NT2/D1 (cell line): ENCODE measurements around the gene SETD6.

Source experiments
- SUZ12 ChIP-seq: IDR thresholded peaks from 2 replicates; pipeline ENCODE4 v1.6.1; 2011; ENCODE audit not compliant: insufficient read length, insufficient read depth; ENCODE audit errors: extremely low read depth
- ZNF274 ChIP-seq: IDR thresholded peaks from 2 replicates; pipeline ENCODE4 v1.6.1; 2011; ENCODE audit warnings: mild to moderate bottlenecking, low read depth, low read length

DNA sequence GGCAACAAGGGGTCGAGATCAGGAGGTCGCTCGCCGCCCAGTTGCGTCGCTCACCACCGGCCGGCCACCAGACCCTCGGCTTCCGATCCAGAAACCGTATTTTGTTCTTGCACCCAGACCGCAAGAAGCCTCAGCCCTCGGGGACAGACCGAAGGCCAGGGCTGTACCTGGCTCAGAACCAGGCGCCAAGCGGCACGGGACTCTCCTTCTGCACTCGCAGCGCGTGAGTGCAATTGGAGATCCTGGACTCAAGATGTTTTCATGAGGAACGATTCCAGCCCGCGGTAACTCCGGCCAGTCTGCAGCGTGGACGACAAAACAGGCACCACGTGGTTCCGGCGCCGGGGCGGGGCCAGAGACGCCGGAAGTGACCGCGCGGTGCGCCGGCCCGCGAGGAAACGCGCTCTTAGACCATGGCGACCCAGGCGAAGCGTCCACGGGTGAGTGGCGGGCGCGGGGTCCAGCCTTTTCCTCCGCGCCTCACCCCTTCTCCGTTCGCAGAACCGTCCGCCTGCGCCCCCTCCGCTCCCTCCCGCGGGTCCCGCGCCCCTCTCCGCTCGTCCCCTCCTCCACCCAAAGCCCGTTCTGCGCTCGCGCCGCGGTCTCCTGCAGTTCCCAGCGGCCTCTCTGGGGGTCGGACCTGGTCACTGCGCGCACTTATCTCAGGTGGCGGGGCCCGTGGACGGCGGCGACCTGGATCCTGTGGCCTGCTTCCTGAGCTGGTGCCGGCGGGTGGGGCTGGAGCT is at the start of gene SETD6:
- TF ChIP-seq SUZ12 (no peak), ZNF274 (no peak)
